NT2/D1 (cell line): Measurements from ENCODE around the gene DRAM1.

Experiments
- SUZ12 ChIP-seq: IDR thresholded peaks from 2 replicates; pipeline ENCODE4 v1.6.1; 2011; ENCODE audit not compliant: insufficient read length, insufficient read depth; ENCODE audit errors: extremely low read depth
- YY1 ChIP-seq: IDR thresholded peaks from 2 replicates; pipeline ENCODE4 v1.6.1; 2011; ENCODE audit not compliant: insufficient read length, insufficient read depth

GRCh38 chr12:101947316-101947715 lies 69.9 kb downstream of the DRAM1 start:
- TF ChIP-seq SUZ12, result no peak
- TF ChIP-seq YY1, result no peak
